NCI-H1436 (cell line): Measurements from ENCODE around the gene M6PR.

Experiments used
- DNase-seq: peaks from one replicate; lab custom pipeline; 2025; lab: John Stamatoyannopoulos, UW

Gene M6PR

DNA sequence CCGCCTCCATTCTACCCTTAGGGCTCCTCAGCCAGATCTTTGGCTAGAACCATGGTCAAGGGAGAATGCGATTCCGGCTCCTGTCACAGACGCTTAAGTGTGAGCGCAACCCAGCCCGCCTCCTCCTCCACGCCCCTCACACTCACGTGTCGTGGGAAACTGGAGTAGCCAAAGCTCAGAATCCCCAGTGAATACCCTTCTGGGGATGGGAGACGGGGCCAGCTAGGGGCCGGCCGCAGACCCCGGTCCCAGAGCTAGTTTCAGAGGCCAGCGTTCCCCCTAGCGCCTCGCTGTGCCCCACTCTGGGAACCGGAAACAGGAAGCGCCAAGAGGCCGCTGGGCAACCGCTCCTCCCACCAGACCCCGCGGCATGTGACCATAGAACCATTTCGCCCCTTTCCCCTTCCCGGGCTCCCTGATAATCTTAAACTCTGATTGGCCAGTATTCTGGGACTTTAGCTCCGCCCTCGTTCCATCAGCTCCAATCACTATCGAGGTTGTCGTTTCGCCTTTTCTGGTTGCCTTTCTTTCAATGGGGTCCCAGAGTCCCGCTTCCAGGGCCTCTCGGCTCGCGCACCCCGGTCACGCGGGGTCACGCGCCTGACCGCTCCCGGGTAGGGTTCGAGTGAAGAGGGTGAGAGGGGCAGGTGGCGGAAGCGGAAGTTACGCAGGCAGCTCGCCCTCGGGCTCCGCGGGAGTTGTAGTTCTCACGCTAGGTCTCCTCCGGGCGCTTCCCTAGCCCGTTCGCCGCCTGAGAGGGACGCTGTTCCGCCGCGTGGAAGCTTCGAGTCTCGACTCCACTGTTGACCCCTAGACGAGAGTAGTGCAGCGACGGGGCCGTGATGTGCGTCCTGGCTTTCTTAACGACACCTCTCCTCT, at the start of gene M6PR:
M6PR (minus strand) TSS at position 304 of the 879 bp plus-strand sequence. CDS start 3,241 bp downstream, outside the sequence.
- DNase-seq, result peak; percentile 92

DNA sequence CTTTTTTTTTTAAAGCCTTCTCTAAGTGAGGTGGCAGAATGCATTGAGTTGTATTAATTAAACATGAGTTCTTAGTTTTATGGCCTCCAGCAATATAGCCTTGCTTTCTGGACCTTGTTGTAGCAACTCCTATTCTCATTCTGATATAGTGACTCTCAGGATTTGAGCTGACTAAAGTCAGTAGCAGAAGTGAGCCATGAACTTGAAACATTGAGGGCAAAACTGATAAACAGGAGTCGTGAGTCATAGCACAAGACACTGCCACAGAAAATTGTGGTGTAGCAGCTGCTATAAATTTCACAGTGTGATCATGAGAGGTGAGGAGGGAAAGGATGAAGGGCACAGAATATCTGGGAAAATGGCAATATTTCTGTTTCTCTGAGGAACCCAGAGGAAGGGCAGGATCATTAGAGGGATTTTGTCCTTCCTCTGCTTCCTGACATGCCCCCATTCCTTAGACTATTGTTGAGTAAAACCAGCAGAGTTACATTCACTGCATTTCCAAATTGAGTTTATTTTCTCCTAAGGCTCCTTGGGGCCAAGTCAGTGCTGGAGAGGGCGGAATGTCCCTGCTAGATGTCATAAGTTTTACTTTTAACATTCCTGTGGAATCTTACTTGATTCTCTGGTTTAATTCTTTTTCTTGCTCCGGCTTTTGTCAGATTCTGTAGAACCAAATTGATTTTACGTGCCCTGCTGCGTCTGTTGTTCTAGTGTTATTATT, 47.4 kb upstream of the M6PR start:
- no peak for DNase-seq

DNA sequence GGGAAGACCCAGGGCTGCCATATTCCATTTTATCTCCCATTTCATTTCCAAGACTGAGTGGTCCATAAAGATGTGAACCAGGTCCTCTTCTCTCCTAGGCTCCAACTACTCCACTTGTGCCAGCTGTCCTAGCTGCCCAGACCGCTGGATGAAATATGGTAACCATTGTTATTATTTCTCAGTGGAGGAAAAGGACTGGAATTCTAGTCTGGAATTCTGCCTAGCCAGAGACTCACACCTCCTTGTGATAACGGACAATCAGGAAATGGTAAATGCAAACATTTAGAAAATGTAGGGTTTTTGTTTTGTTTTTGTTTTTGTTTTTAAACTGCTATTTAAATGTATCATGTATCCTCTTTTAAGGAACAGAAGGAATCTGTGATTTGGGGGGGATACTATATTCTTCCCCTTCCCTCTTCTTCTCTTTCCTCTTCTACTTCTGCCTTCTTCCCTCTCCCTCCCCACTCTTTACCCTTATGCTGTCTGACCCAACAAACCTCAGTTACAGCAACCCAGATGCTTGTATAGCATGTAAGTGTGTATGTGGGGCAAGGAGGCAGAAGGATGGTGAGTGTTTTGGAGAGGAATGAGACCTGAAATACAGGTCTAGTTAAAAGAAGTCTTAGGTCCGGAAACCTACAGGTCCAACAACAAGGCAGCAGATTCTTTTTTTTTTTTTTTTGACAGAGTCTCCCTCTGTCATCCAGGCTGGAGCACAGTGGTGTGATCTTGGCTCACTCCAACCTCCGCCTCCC, 45.8 kb upstream of the M6PR start:
- no peak for DNase-seq

DNA sequence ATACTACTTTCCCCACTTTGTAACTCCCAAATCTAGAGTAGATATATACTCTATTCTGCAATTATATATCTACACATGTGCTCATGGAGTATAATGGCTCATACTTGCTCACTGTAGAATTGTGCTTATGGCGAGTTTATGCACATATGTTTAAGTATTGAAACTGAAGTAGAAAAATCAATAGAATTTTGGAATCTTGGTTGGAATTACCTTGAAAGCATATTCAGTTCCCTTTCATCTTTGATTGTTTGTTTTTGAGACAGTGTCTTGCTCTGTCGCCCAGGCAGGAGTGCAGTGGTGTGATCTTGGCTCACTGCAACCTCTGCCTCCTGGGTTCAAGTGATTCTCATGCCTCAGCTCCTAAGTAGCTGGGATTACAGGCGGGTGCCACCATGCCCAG, 44.4 kb upstream of the M6PR start:
- no peak for DNase-seq

DNA sequence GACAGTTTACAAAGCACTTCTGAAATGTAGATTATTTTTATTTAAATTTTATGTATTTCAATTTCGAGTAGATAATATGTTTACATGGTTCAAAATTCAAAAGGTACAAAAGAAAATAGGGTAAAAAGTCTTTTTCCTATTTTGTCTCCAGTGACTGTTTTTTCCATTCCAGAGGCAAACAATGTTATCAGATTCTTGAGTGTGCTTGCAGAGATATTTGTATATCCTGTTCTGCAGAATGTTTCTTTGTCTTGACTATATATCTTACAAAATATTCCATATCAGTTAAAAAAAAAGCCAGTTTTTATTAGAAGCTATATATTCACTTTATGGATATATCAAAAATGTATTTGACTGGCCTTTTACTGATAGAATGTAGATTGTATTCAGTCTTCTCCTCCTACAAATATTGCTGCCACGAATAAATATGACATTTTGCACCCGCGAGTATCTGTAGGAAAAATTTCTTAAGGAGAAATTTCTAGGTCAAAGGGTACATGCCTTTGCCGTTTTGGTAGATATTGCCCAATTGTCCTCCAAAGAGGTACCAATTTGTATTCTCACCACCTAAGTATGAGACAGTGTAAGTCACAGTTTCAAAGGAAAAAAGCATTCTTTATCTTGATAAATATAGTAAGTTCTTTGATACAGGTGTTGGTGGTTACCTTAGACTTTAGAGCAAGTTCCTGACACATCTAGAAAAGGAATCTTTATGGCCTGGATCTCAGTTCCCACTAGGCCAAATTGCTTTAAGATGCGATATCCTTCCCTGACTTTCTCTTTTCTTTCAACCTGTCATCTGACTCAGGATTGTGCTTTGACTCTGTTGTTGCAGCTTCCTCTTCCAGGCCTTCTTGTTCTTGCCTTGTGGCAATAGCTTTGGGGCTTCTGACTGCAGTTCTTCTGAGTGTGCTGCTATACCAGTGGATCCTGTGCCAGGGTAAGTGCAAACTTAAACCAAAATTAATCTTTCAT, 42.2 kb upstream of the M6PR start:
- DNase-seq, result no peak

DNA sequence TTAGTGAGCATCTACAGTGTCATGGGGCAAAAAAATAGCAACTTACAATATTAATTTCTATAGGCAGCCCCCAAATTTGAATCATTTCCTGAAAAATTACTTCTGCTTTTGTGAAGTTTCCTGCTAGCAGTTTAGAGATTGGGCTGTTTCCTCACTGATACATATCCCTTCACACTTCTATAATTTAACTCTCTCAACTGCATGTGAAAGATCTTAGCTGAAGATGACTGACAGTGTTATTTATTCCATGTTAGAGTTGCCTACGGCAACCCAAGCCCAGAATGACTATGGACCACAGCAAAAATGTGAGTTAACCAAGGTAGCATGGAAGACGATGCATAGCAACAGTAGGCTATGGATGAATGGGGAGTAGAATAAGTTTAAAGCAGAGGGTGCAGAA, 40.0 kb upstream of the M6PR start, which contains the start of gene KLRG1:
KLRG1 (plus strand) TSS at position 134 of the 400 bp plus-strand sequence; CDS start at position 224, 90 bp downstream.
- no peak for DNase-seq

DNA sequence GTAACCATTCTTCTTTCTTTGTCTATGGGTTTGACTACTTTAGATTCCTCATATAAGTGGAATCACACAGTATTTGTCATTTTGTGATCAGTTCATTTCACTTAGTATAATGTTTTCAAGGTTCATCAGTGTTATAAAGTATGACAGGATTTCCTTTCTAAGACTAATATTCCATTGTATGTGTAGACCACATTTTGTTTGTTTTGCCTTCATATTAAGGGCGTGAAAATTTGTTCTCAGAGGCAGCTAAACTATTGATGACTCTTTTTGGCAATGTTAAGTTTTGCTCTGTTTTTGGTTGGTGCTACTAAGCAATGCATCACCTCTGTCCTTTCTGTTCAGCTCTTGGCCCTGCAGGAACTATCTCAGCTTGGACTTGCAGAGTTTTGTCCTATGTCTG, 38.2 kb upstream of the M6PR start:
- DNase-seq, result no peak

DNA sequence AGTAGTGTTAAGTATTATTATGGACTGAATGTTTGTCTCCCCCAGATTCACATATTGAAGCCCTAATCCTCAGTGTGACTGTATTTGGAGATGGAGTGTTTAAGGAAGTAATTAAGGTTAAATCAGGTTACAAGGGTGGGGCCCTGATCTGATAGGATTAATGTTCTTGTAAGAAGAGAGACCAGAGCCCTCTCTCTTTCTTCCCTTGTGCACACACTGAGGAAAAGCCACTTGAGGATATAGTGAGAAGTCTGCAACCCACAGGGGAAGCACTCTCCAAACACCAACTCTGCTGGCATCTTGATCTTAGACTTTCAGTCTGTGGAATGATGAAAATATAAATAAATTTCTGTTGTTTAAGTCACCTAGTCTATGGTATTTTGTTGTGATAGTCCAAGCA, 37.7 kb upstream of the M6PR start:
- no peak for DNase-seq

DNA sequence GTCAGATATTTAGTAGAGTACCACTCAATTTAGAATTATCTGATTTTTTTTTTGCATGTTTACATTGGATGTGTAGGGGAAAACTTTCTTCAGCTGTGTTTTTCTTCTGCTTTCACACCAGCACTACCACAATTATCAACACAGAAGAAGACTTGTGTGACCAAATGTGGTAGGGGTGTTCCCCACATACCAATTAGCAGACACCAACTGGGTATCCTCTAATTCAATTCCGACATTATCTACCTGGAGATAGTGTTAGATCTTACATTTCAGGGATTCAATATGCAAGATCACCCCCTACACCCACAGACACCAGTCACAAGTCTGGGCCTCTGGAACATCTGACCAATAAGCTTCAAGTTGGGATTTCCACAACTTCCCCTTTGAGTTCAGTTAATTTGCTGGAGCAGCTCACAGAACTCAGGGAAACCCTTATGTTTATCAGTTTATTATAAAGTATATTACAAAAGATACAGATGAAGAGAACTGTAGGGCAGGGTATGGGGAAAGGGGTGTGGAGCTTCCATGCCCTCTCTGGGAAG, 35.8 kb upstream of the M6PR start:
- DNase-seq, result no peak

DNA sequence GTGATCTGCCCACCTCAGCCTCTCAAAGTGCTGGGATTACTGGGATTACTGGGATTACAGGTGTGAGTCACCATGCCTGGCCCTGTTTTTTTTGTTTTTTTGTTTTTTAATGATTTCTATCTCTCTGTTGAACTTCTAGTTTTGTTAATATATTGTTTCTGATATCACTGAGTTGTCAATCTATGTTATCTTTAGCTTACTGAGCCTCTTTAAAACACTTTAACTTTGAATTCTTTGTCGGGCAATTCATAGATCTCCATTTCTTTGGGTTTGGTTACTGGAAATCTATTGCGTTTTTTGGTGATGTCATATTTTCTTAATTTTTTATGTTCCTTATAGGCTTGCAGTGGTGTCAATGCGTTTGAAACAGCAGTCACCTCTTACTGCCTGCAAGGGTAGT, 30.7 kb upstream of the M6PR start:
- DNase-seq, result no peak

DNA sequence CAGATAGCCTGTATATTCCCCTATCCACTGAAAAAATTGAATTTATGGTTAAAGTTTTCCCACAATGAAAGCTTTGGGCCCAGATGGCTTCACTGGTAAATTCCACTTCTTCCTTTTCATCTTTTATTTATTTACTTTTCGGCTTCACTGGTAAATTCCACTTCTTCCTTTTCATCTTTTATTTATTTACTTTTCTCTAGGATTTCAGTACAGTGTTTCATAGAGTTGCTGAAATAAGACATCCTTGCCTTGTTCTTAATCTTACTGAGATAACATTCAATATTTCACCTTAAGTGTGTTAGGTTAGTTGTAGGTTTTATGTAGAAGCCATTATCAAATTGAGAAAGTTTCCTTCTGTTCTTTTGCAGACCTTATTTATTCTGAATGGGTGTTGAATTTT, 21.0 kb upstream of the M6PR start:
- DNase-seq, result no peak

DNA sequence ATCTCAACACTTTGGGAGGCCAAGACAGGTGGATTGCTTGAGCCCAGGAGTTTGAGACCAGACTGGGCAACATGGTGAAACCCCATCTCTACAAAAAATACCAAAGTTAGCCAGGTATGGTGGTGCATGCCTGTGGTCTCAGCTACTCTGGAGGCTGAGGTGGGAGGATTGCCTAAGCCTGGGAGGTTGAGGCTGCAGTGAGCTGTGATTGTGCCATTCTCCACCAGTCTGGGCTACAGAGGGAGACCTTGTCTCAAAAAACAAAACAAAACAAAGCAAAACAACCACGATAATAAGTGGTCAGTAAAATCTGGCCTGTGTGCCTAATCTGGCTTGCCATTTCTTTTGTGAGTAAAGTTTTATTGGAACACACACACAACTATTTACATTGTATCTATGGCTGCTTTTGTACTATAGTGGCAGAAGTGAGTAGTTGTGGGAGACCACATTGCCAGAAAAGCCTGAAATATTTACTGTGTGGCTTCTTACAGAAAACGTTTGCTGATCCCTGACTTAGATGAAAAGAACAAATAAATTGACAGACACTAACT, 20.5 kb upstream of the M6PR start:
- DNase-seq, result no peak

DNA sequence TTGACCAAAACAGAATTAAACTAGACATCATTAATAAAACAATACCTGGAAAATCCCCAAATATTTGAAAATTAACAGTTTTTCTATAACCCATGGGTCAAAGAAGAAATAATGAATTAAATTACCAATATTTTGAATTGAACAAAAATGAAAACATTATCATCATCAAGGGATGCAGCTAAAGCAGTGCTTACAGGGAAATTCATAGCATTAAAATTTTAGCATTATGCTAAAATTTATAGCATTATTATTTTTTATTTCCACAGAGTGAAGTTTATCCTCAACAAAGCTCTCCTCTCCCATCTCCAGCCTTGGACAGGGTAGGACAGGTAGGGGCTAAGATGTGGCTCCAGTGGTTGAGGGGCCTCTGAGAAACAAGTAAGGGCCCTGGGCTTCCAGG, 19.3 kb upstream of the M6PR start:
- no peak for DNase-seq

DNA sequence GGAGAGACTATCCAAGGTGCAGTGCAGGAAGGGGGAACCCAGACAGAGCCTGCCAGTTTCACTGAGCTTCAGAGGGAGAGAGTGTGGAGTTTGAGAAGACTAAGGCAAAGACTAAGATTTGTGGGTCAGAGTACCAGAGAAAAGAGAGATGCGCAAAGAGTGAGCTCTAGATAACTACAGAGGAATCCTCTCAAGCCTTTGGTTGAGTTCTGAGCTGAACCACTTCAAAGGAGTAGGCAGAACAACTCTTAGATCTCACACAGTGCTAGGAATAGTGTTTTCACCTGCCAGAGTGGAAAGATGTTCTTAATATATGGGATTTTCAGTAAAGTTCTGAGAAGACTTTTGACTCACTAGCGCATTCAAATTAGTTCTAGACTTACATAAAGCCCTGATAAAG, 10.7 kb upstream of the M6PR start:
- no peak for DNase-seq

DNA sequence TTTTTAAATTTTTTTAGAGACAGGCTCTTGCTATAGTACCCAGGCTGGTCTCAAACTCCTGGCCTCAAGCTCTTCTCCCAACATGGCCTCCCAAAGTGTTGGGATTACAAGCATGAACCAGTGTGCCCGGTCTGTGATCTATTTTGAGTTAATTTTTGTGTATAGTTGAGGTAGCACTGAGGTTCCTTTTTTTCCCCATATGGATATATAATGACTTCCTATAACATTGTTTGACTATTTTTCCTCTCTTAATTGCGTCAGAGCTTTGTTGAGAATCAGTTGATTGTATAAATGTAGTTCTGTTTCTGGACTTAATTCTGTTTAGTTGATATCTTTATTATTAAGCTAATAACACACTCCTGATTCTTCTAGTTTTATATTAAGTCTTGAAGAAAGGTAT, 8.6 kb upstream of the M6PR start:
- DNase-seq, result no peak

DNA sequence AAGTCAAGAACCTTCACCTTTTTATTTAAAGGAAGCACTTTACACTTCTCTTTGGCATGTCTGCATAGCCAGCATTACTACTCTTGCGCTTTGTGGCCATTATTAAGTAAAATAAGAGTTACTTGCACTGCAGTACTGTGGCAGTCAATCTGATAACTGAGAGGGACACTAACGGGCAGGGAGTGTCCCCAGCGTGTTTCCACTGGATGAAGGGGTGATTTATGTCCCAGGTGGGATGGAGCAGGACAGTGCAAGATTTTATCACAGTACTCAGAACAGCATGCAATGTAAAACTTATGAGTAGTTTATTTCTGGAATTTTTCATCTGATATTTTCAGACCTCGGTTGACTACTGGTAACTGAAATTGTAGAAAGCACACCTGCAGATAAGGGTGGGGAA, 8.1 kb upstream of the M6PR start:
- no peak for DNase-seq

DNA sequence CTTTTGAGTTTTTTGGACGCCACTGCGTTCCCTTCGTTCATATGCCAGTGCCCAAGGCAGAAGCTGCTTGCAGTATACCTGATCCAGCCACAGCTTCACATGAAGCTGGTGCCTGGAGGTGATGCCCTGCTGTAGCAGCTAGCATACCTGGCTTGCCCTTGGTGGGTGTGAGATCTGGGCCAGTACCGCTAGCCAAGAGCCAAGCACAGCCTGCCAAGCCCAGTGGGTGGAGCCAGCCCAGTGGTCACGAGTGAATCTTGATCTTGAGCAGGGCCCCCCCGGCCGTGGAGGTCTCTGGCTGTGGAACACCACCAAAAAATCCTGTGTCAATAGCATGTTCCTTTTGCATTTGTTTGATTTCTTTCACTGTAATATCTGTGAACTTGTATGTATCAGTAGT, 7.3 kb upstream of the M6PR start:
- no peak for DNase-seq

DNA sequence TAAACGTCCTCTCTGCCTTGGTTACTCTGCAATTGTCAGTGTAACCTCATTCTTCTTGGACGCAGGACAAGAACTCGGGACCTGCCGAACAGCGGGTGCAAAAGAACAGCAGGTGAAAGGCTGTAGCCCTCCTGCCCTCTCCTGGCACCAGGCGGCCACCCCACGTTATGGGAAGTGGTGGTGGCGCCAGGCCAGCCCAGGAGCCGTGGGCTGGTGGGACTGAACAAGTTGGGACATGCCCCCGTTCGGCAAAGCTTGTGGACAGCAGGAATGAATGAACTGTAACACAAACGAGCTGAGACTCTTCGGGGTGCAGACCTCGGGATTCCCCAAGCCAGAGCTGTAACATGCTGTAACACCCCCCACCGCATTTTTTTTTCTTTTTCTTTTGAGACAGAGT, 6.6 kb upstream of the M6PR start:
- DNase-seq, result no peak

DNA sequence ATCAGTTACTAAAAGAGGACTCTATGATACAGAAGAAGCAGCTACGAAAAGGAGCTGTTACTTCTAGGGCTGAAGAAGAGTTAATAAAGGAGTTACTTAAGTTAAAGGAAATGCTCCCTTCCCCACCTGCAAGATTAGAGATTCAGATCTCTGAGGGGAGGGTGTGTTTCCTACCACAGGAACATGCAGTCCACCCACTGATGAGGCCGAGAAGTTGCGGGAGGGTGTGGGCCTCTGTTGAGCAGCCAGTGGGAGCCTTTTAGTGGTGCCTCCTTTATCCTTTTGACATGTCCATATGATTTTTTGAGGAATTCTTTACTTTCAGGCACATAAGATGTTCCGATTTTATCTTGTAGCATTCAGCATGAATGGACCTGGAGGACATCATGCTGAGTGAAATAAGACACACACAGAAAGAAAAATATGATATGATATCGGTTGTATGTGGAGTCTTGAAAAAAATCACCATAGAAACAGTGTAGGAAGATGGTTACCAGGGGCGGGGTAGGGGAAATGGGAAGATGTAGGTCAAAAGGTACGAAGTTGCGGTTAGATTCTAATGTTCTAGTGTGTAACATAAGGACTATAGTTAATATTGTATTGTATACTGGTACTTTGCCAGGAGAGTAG, 4.4 kb upstream of the M6PR start:
- no peak for DNase-seq

DNA sequence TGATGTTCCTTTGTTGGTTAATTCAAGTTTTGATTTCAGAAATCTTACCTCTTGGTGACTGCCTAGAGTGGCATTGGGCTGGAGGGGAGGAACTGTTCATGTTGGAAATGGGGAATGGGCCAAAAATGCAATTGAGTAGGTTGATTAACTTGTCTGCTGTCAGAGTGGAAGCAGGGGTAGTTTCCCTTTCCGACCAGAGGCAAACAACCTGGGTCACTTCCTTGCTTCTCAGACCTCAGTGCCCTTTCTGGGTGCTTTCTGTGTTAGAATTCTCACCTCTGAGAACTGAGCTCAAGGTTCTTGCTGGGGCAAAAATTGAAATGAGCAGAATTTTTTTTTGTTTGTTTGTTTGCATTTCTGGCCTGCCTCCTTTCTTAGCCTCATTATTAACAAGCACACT, 2.3 kb upstream of the M6PR start:
- no peak for DNase-seq
